ENCODE data around the gene PCK2.

DNA sequence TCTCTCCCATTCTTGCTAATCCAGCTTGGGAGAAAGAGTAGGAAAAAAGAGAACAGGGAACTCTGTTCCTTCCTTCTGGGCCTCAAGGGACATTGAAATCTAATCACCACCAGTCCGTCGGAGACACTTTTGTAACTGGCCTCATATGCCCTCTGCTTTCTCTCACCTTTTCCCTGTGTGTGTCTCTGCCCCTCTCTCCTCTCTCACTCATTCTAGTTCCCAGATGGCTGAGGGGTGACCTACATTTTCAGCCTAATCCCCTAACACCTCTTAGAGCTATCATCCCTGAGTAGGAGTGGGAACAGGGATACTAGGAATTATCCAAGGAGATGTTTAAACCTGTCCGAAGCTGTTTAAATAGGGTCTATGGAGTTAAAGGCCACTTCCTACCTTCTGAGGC is 8.9 kb upstream of the PCK2 start:
- TF ChIP-seq, protein P1, sequence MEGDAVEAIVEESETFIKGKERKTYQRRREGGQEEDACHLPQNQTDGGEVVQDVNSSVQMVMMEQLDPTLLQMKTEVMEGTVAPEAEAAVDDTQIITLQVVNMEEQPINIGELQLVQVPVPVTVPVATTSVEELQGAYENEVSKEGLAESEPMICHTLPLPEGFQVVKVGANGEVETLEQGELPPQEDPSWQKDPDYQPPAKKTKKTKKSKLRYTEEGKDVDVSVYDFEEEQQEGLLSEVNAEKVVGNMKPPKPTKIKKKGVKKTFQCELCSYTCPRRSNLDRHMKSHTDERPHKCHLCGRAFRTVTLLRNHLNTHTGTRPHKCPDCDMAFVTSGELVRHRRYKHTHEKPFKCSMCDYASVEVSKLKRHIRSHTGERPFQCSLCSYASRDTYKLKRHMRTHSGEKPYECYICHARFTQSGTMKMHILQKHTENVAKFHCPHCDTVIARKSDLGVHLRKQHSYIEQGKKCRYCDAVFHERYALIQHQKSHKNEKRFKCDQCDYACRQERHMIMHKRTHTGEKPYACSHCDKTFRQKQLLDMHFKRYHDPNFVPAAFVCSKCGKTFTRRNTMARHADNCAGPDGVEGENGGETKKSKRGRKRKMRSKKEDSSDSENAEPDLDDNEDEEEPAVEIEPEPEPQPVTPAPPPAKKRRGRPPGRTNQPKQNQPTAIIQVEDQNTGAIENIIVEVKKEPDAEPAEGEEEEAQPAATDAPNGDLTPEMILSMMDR (IDR thresholded peaks at IDR 0.05; ENCODE audit: low read length) = no peak
- TF ChIP-seq EZH2 (optimal IDR thresholded peaks at IDR 0.05; ENCODE audit: low read depth, low read length) (no peak), EZH2phosphoT487 (IDR thresholded peaks at IDR 0.05; ENCODE audit: low read length) (no peak)
